ENCODE results near the gene MTMR2. TPM values are rescaled to one million over a fixed set of nuclear protein-coding genes. Genes with fewer than 3 reads are reported as not detected.

The MTMR2 gene
- total and polyA plus RNA-seq, 10 of the 15 experiments (the other 5 are each of a cell fraction or from before 2014, with no cell fraction given): 7.6 to 46.6 (median 22.5) TPM

DNA sequence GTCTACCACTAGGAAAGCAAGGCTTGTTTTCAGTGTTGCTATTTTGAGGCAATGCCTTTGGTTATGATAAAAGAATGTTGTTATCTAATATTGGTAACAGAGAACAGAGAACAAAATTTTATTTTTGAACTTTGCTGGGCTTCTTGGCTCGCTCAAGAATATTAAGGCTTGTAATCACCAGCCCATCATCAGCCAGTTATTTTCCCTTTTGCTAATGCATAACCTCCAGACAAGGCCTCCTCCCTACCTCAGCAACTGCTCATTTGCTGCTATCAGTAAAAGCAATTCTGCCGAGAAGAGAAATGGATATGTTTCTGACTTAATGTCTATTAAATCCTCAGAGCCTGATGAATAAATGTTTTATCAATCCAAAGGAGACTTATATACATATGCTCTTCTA is 8.9 kb downstream of the MTMR2 start (continued):
- TF ChIP-seq NR2C2 (IDR thresholded peaks at IDR 0.05; ENCODE audit: borderline replicate concordance, control insufficient read depth, insufficient read length, low read depth): no peak

DNA sequence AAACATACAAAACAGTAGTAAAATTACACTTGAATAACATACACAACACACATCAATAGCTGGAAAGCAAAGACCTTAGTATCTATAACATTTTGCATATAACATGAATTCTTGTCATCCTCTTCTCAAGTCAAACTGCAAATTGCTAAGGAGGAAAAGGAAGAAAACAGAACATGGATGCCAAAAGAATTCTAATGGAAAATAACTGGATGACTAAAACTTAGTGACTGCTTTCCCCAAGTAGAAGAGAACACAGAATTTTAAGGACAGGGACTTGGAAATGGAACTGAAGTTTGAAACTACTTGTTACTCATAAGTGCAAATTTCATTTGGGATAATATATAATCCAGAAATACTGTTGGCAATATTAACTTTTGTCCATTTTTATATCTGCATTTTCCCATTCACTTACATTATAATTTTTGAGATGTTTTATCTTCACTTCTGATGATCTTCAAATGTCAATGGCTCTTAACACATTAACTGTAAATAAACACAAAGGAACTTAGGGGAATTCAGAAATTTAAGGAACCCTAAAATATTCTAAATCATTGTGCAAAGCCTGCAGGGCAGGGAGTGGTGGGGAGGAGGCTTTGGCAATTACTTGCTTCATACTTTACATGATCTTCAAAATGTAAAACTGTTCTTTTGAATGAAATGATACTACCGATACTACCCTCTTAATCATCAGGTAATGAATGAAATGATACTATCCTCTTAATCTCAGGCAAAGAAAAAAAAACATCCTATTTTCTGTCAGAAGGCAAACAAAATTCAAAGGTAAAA is 9.9 kb downstream of the MTMR2 start:
- TF ChIP-seq, protein P1, sequence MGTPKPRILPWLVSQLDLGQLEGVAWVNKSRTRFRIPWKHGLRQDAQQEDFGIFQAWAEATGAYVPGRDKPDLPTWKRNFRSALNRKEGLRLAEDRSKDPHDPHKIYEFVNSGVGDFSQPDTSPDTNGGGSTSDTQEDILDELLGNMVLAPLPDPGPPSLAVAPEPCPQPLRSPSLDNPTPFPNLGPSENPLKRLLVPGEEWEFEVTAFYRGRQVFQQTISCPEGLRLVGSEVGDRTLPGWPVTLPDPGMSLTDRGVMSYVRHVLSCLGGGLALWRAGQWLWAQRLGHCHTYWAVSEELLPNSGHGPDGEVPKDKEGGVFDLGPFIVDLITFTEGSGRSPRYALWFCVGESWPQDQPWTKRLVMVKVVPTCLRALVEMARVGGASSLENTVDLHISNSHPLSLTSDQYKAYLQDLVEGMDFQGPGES (IDR thresholded peaks at IDR 0.05): no peak
- TF ChIP-seq CHD2 (IDR thresholded peaks at IDR 0.05; ENCODE audit: borderline replicate concordance, low read depth, low read length) (no peak), CREM (IDR thresholded peaks at IDR 0.05; ENCODE audit: low read depth) (no peak), SREBF2 (IDR thresholded peaks at IDR 0.05; ENCODE audit: low read length) (no peak), SIX5 (IDR thresholded peaks at IDR 0.05; ENCODE audit: low read depth, low read length, severe bottlenecking) (no peak)
- TF ChIP-seq, protein P2, sequence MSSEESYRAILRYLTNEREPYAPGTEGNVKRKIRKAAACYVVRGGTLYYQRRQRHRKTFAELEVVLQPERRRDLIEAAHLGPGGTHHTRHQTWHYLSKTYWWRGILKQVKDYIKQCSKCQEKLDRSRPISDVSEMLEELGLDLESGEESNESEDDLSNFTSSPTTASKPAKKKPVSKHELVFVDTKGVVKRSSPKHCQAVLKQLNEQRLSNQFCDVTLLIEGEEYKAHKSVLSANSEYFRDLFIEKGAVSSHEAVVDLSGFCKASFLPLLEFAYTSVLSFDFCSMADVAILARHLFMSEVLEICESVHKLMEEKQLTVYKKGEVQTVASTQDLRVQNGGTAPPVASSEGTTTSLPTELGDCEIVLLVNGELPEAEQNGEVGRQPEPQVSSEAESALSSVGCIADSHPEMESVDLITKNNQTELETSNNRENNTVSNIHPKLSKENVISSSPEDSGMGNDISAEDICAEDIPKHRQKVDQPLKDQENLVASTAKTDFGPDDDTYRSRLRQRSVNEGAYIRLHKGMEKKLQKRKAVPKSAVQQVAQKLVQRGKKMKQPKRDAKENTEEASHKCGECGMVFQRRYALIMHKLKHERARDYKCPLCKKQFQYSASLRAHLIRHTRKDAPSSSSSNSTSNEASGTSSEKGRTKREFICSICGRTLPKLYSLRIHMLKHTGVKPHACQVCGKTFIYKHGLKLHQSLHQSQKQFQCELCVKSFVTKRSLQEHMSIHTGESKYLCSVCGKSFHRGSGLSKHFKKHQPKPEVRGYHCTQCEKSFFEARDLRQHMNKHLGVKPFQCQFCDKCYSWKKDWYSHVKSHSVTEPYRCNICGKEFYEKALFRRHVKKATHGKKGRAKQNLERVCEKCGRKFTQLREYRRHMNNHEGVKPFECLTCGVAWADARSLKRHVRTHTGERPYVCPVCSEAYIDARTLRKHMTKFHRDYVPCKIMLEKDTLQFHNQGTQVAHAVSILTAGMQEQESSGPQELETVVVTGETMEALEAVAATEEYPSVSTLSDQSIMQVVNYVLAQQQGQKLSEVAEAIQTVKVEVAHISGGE (CRISPR knock-in tag; IDR thresholded peaks at IDR 0.05): no peak
- TF ChIP-seq, protein P3, sequence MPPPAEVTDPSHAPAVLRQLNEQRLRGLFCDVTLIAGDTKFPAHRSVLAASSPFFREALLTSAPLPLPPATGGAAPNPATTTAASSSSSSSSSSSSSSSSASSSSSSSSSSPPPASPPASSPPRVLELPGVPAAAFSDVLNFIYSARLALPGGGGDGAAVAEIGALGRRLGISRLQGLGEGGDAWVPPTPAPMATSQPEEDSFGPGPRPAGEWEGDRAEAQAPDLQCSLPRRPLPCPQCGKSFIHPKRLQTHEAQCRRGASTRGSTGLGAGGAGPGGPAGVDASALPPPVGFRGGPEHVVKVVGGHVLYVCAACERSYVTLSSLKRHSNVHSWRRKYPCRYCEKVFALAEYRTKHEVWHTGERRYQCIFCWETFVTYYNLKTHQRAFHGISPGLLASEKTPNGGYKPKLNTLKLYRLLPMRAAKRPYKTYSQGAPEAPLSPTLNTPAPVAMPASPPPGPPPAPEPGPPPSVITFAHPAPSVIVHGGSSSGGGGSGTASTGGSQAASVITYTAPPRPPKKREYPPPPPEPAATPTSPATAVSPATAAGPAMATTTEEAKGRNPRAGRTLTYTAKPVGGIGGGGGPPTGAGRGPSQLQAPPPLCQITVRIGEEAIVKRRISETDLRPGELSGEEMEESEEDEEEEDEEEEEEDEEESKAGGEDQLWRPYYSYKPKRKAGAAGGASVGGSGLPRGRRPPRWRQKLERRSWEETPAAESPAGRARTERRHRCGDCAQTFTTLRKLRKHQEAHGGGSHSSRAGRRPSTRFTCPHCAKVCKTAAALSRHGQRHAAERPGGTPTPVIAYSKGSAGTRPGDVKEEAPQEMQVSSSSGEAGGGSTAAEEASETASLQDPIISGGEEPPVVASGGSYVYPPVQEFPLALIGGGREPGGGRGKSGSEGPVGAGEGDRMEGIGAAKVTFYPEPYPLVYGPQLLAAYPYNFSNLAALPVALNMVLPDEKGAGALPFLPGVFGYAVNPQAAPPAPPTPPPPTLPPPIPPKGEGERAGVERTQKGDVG (CRISPR knock-in tag; IDR thresholded peaks at IDR 0.05): no peak
- H3K36me3 ChIP-seq (ENCODE audit: control insufficient read depth in 2 of 2, insufficient read depth in 2 of 2, low read length in 1 of 2): no peaks in the 10 kb centered on the region
- H3K4me3 ChIP-seq: no peak overlapping the region
- no peaks in the 10 kb centered on the region for H4K20me1 ChIP-seq (ENCODE audit: control insufficient read depth, insufficient read depth)
- H3K4me2 ChIP-seq (ENCODE audit: control insufficient read depth, insufficient read depth): no peak overlapping the region
- ATAC-seq: no peak
- no peak for FAIRE-seq
- H3K9me3 ChIP-seq (replicated peaks; ENCODE audit: control insufficient read depth, insufficient read depth, low read length): no peaks in the 10 kb centered on the region
- no peak for DNase-seq (ENCODE audit: low read depth, low spot score)
- ChIA-PET SMC1A (ENCODE audit: uncharacterized antibody, unreplicated experiment) (interaction anchor here (0.5 kb wide), 1 partner anchor 58 kb away, joined by 3 read pairs; no protein-coding TSS in a partner anchor), RAD21 (ENCODE audit: unreplicated experiment) (no interaction called here), CTCF (interaction anchor here (1.2 kb wide), 1 partner anchor 78 kb away, joined by 4 read pairs; no protein-coding TSS in a partner anchor), POLR2A (no interaction called here)
- H3K79me2 ChIP-seq (ENCODE audit: control insufficient read depth, insufficient read depth, low read length): peaks cover 2% of the 10 kb centered on the region
- WGBS (ENCODE audit: insufficient coverage, insufficient replicate concordance, low lambda C conversion rate, missing lambda C conversion rate): 100% methylated on average over 1 of the region's 1 CpG
- H3K9ac ChIP-seq (ENCODE audit: control insufficient read depth, insufficient read depth, low read length): no peak overlapping the region
- H3K4me1 ChIP-seq (ENCODE audit: control insufficient read depth, insufficient read depth, low read length): no peaks in the 10 kb centered on the region
- H2AFZ ChIP-seq (ENCODE audit: control insufficient read depth, low read depth, low read length): no peak overlapping the region
- no peak overlapping the region for H3K27ac ChIP-seq (ENCODE audit: control insufficient read depth, insufficient read depth)
- no TSS peak for BruUV-seq (replicated peaks)
- in situ Hi-C loops (cut with MboI) (no loop called here), intact Hi-C loops (cut with micrococcal nuclease; ENCODE audit: unreplicated experiment) (no loop called here)
- no peaks in the 10 kb centered on the region for H3K27me3 ChIP-seq (replicated peaks in 1 of 2; ENCODE audit: control insufficient read depth in 2 of 2, insufficient read depth in 2 of 2, low read length in 1 of 2)
